ENCODE measurements around the gene MEIOSIN. TPM values are rescaled to one million over a fixed set of nuclear protein-coding genes. Genes with fewer than 3 reads are reported as not detected.

The MEIOSIN gene
- polyA plus RNA-seq, 1 donor from 2014 or later, result not detected

- Histone ChIP-seq H2AFZ (ENCODE audit: low read depth, low read length) (no peak overlapping the region), H3K9ac (ENCODE audit: low read length) (no peak overlapping the region), H3K4me2 (ENCODE audit: low read length) (no peak overlapping the region), H3K27ac (ENCODE audit: low read length) (no peak overlapping the region), H3K36me3 (ENCODE audit: insufficient read depth, low read length) (peaks cover 3% of the 10 kb centered on the region), H3K4me3 (ENCODE audit: low read length) (no peak overlapping the region), H3K27me3 (ENCODE audit: insufficient read depth, low read depth, low read length) (no peaks in the 10 kb centered on the region), H4K20me1 (ENCODE audit: insufficient read depth) (no peaks in the 10 kb centered on the region), H3K79me2 (replicated peaks; ENCODE audit: insufficient read depth, low read length) (no peaks in the 10 kb centered on the region), H3K9me2 (ENCODE audit: insufficient read depth, low read length) (no peaks in the 10 kb centered on the region), H3F3A (ENCODE audit: insufficient read depth, low read length, poor library complexity, severe bottlenecking) (no peaks in the 10 kb centered on the region), H3K9me3 (ENCODE audit: low read length) (no peaks in the 10 kb centered on the region)
- no peak for TF ChIP-seq REST (IDR thresholded peaks at IDR 0.05; ENCODE audit: borderline replicate concordance)
- TF ChIP-seq CTCF (IDR thresholded peaks at IDR 0.05; ENCODE audit: poor library complexity, severe bottlenecking), result no peak
Observed at GRCh38 chr19:45705115-45705514, 28.1 kb upstream of the MEIOSIN start.

GRCh38 chr19:45705710-45706415, 27.4 kb upstream of the MEIOSIN start:
- Histone ChIP-seq H4K20me1 (ENCODE audit: insufficient read depth) (no peaks in the 10 kb centered on the region), H3K9ac (ENCODE audit: low read length) (no peak overlapping the region), H3K36me3 (ENCODE audit: insufficient read depth, low read length) (peaks cover 3% of the 10 kb centered on the region), H3K27me3 (ENCODE audit: insufficient read depth, low read depth, low read length) (no peaks in the 10 kb centered on the region), H3K4me3 (ENCODE audit: low read length) (no peak overlapping the region), H2AFZ (ENCODE audit: low read depth, low read length) (no peak overlapping the region), H3K9me2 (ENCODE audit: insufficient read depth, low read length) (no peaks in the 10 kb centered on the region), H3K27ac (ENCODE audit: low read length) (no peak overlapping the region), H3F3A (ENCODE audit: insufficient read depth, low read length, poor library complexity, severe bottlenecking) (no peaks in the 10 kb centered on the region), H3K4me2 (ENCODE audit: low read length) (no peak overlapping the region), H3K79me2 (replicated peaks; ENCODE audit: insufficient read depth, low read length) (no peaks in the 10 kb centered on the region), H3K9me3 (ENCODE audit: low read length) (no peaks in the 10 kb centered on the region)
- TF ChIP-seq EZH2 (IDR thresholded peaks at IDR 0.05; ENCODE audit: borderline replicate concordance, insufficient read depth, low read length, poor library complexity, severe bottlenecking) (no peak), EP300 (conservative IDR thresholded peaks at IDR 0.05; ENCODE audit: poor library complexity, severe bottlenecking) (no peak)

GRCh38 chr19:45710356-45711130, 22.7 kb upstream of the MEIOSIN start:
- H3K4me2 ChIP-seq (ENCODE audit: low read length), result no peak overlapping the region
- H3K9ac ChIP-seq (ENCODE audit: low read length), result no peak overlapping the region
- H3K9me3 ChIP-seq (ENCODE audit: low read length), result no peaks in the 10 kb centered on the region
- no peaks in the 10 kb centered on the region for H4K20me1 ChIP-seq (ENCODE audit: insufficient read depth)
- no peak overlapping the region for H2AFZ ChIP-seq (ENCODE audit: low read depth, low read length)
- peaks cover 9% of the 10 kb centered on the region for H3K79me2 ChIP-seq (replicated peaks; ENCODE audit: insufficient read depth, low read length)
- H3F3A ChIP-seq (ENCODE audit: insufficient read depth, low read length, poor library complexity, severe bottlenecking), result no peaks in the 10 kb centered on the region
- H3K27me3 ChIP-seq (ENCODE audit: insufficient read depth, low read depth, low read length), result no peaks in the 10 kb centered on the region
- TF ChIP-seq EZH2 (IDR thresholded peaks at IDR 0.05; ENCODE audit: borderline replicate concordance, insufficient read depth, low read length, poor library complexity, severe bottlenecking), result no peak
- no peak for TF ChIP-seq SMC3 (conservative IDR thresholded peaks at IDR 0.05; ENCODE audit: poor library complexity)
- H3K4me3 ChIP-seq (ENCODE audit: low read length), result no peak overlapping the region
- H3K36me3 ChIP-seq (ENCODE audit: insufficient read depth, low read length), result no peaks in the 10 kb centered on the region
- H3K9me2 ChIP-seq (ENCODE audit: insufficient read depth, low read length), result no peaks in the 10 kb centered on the region
- no peak overlapping the region for H3K27ac ChIP-seq (ENCODE audit: low read length)
